ENCODE data around the gene BABAM2. TPM values are rescaled to one million over a fixed set of nuclear protein-coding genes. Genes with fewer than 3 reads are reported as not detected.

The BABAM2 gene
- total and polyA plus RNA-seq, 11 donors: 22.2 to 75.1 (median 62.5) TPM

GRCh38 chr2:27940982-27941381 is 50.5 kb downstream of the BABAM2 start:
- TF ChIP-seq POLR2A (IDR thresholded peaks at IDR 0.05) (no peak), CTCF (IDR thresholded peaks at IDR 0.05) (no peak)
- ATAC-seq (no peak), DNase-seq (no peak)
- Histone ChIP-seq H3K9me3 (no peaks in the 10 kb centered on the region), H3K36me3 (no peaks in the 10 kb centered on the region), H3K4me1 (peaks cover 0 to 12% (median 3%) of the 10 kb centered on the region in 12 donors), H3K27me3 (no peaks in the 10 kb centered on the region), H3K4me3 (no peak overlapping the region), H3K27ac (no peak overlapping the region)
- intact Hi-C loops (cut with DNase I): no loop called here
- 94 to 99% (median 97%) methylated on average over 5 of the region's 5 CpGs for WGBS, 4 donors

GRCh38 chr2:27942612-27943547 is 52.4 kb downstream of the BABAM2 start:
- no peak overlapping the region for H3K4me3 ChIP-seq
- no peaks in the 10 kb centered on the region for H3K27me3 ChIP-seq
- TF ChIP-seq POLR2A (IDR thresholded peaks at IDR 0.05) (no peak), CTCF (IDR thresholded peaks at IDR 0.05) (no peak)
- no peaks in the 10 kb centered on the region for H3K36me3 ChIP-seq
- WGBS, 4 donors: 96 to 99% (median 98%) methylated on average over 8 of the region's 8 CpGs
- peaks cover 0 to 19% (median 4%) of the 10 kb centered on the region in 12 donors for H3K4me1 ChIP-seq
- peak in 1 of 5 donors; percentile 18 for DNase-seq
- H3K9me3 ChIP-seq: no peaks in the 10 kb centered on the region
- intact Hi-C loops (cut with DNase I): no loop called here
- peak in 1 of 4 donors; percentile 24 for ATAC-seq
- peak overlapping the region in 1 of 12 donors; percentile 3 for H3K27ac ChIP-seq

GRCh38 chr2:27946530-27947060 is 56.1 kb downstream of the BABAM2 start:
- no peaks in the 10 kb centered on the region for H3K27me3 ChIP-seq
- DNase-seq (no peak), ATAC-seq (no peak)
- no peaks in the 10 kb centered on the region for H3K36me3 ChIP-seq
- no peak overlapping the region for H3K27ac ChIP-seq
- peaks cover 0 to 34% (median 4%) of the 10 kb centered on the region in 12 donors for H3K4me1 ChIP-seq
- no peaks in the 10 kb centered on the region for H3K9me3 ChIP-seq
- intact Hi-C loops (cut with DNase I): no loop called here
- no peak for TF ChIP-seq CTCF (IDR thresholded peaks at IDR 0.05)
- TF ChIP-seq POLR2A (IDR thresholded peaks at IDR 0.05): no peak
- 72 to 79% (median 76%) methylated on average over 5 of the region's 5 CpGs for WGBS, 4 donors
- peak overlapping the region in 1 of 12 donors; percentile 12 for H3K4me3 ChIP-seq

GRCh38 chr2:27952070-27952469 is 61.5 kb downstream of the BABAM2 start:
- H3K9me3 ChIP-seq: peaks cover 0 to 10% (median 0%) of the 10 kb centered on the region in 12 donors
- H3K36me3 ChIP-seq: no peaks in the 10 kb centered on the region
- no peak for ATAC-seq
- no peak for TF ChIP-seq CTCF (IDR thresholded peaks at IDR 0.05)
- TF ChIP-seq POLR2A (IDR thresholded peaks at IDR 0.05): no peak
- no peaks in the 10 kb centered on the region for H3K27me3 ChIP-seq
- H3K4me1 ChIP-seq: peaks cover 3 to 62% (median 29%) of the 10 kb centered on the region in 12 donors
- 98 to 100% (median 98%) methylated on average over 1 of the region's 1 CpG for WGBS, 4 donors
- H3K4me3 ChIP-seq: no peak overlapping the region
- no peak overlapping the region for H3K27ac ChIP-seq
- no peak for DNase-seq
- intact Hi-C loops (cut with DNase I): loop anchor here in 5 of 10 donors (5.0 to 10.0 kb wide), 3 partner anchors 443 to 453 kb away; partner anchors contain the start of gene FOSL2 (in 3 of the 5)

All from heart left ventricle (tissue), 16 donors.